HG02852 (cell line): ENCODE data around the gene PCSK6.
"Not testable (repeated sequence)": the region's sequence is repeated elsewhere in the genome, so short reads cannot be mapped to it uniquely, and the experiment has no call there.

Experiments used
- ATAC-seq: cut with Tn5 transposase; IDR thresholded peaks from one replicate; pipeline ENCODE4 v1.9.1; 2021; ENCODE audit warnings: mild to moderate bottlenecking, moderate library complexity; ENCODE audit not compliant: unreplicated experiment

Gene PCSK6

DNA sequence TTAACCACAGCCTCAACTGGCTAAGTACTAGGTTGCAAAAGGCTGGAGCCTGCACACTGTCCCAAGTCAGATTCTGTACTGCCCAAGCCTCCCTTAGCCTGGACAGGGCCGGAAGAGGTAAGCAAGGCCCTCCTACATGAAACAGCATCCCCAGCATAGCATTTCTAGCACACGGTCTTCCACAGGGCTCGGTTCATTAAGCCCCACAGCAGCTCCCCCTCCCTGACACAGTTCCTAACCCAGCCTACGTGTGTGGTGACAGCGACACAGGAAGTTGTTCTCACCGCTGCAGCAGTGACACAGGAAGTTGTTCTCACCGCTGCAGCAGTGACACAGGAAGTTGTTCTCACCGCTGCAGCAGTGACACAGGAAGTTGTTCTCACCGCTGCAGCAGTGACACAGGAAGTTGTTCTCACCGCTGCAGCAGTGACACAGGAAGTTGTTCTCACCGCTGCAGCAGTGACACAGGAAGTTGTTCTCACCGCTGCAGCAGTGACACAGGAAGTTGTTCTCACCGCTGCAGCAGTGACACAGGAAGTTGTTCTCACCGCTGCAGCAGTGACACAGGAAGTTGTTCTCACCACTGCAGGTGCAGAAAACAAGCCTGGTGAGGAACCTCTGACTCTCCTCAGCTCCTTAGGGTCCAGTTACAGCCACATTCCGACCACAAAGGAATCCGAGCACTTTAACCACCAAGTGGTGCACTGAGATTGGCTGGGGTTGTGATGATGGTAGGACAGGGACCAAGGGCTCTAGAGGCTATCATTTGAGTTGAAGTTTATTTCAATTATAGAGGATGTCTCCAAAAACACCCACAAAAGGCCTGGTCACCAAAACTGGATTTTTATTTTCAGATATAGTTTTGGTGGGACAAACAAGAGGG lies 155.4 kb downstream of the PCSK6 start:
- ATAC-seq, result not testable (repeated sequence)

DNA sequence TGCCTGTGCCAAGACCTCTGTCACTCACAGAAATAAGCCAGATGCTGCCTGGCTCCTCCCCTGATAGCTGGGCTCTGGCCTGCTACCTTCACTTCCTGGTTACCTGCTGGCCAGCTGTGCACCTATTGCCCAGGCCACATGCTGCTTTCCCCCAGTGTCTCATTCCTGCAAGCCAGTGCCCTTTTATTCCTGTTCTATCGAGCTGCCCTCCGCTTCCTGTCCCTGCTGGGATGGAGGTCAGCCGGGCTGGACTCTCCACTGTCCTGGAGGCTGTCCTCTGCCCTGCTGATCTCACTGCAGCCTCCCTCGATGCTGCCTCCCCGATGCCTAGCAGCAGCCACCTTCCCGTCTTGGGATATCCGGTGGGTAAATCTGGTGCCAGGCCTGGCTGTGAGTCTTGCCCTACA lies 157.4 kb downstream of the PCSK6 start:
- no peak for ATAC-seq

DNA sequence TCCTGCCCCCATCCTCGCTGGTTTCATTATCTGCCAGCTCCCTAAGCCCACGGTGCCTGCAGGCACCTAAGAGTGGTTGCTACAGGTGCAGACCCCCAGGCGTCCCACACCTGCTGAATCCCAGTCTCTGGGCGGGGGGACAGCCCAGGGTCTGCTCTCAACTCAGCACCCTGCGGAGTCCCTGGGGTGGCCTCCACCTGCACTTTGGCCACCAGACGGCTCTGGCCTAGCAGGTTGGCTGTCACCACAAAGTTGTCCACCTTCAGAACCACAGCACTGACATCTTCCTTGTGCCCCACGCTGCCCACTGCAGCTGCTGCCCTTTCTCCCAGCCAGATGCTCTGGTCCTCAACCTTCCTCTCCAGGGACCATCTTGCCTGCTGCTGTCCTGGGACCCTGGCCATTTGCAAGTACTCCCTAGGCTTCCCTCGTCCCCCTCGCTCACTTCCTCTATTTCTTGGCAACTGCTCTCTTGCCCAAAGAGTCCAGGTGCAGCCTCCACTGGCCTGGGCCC lies 159.6 kb downstream of the PCSK6 start:
- no peak for ATAC-seq

DNA sequence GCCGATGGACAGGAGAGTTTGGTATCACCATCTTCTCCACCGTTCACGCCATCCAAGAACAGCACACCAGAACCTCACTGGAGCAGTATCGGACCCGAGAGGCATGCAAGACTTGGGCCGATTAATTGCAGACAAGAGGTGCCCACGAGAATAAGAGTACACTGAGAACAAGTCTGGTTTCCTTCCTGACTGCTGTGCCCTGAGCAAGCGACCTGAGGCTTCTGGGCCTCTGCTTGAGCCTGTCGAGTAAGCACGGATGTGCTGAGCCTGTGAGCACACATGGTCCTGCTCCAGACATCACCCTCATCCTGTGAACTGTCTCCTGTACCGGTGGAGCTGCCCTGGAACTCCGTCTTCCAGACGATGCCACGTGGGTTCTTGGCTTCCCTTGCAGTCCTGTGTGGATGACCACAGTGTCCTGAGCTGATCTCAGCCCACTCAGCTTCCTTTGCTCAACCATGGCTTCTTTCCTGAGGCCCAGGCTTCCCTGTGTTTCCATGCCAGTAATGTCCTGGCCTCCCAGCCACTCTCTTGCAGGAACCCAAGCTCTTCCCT lies 160.1 kb downstream of the PCSK6 start:
- ATAC-seq, result no peak

DNA sequence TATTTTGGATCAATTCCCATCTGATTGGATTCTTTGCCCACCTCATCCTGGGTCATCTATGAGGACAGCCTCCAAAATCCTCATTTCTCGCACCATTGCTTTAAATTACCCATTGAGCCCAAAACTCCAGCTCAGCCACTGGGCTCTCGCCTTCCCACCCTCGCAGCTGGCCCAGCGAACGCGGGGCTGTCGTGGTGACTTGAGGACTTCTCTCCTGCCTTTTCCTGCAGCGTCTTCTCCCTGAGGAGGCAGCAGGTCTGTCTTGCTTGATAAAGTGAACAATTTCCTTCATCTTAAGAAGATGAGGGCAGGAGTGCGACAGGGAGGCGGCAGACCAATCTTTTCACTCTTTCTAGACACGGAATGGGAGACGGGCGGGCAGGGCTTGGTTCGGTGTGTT lies 161.5 kb downstream of the PCSK6 start:
- no peak for ATAC-seq

DNA sequence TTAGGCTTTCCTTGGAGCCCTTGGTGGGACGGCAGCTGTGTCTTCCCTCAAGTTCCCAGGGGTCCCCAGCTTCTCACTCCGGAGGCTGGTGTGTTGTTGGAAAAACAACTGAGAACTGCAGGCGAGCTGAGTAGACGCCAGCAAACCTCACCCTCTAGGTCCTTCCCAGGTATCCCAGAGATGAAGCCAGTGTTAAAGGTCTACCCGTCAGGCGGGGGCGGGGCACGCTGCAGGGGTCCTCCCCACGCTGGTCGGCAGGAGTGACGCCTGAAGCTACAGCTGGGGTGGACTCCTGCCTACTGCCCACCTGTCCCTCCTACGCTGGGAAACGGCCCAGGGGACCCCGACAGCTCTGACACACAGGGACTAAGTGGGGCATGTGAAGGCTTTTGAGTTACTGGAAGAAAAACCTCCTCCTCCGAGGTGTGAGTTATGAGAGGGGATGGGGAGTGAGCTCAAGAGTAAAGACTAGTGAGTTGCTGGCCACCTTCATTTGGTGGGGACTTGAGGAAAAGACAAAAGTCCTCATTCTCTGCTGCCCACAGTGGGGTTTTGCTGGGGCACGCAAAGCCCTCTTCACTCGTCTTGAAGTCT lies 162.3 kb downstream of the PCSK6 start:
- ATAC-seq, result no peak

DNA sequence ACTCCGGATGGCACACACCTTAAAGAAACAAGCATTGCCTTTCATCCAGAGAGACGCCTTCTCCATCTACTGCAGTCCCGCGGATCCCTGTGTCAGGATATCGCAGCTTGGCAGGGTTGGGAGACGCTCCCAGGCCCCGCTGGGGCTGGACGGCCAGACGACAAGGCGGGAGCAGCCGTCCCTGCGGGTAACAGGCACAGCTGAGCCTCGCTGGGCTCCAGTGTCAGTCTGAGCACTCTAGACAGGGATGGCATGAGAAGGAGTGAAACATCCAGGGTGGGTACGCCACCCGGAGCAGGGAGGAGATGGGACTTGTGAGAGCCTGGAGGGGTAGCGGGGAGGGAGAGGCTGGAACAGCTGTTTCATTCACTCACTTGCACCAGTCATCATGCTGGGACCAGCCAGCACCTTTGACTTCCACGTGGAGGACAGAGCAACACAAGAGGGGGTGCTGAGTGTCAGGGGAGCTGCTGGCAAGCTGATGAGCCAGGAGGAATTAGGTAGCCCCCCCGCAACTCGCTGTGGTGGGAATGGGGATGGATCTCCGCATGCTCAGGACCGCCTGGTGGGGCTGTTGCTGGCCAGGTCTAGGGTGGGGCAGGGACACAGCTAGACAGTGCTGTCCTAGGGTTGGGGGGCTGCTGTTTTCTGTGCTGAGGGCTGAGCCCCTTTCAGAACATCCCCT lies 162.9 kb downstream of the PCSK6 start:
- no peak for ATAC-seq

DNA sequence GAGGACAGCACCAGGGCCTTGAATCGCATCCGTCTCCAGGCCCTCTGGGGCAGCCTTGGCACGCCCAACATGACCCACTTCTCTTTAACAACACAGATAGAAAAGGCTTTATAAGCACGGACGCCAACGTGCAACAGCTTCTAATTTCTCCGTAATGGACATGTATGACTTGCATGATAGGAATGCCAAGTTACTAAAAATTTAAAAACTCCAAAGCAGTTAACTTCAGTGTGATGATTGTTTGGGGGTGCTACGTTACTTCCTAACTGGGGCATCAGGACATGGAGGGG lies 163.5 kb downstream of the PCSK6 start:
- no peak for ATAC-seq

DNA sequence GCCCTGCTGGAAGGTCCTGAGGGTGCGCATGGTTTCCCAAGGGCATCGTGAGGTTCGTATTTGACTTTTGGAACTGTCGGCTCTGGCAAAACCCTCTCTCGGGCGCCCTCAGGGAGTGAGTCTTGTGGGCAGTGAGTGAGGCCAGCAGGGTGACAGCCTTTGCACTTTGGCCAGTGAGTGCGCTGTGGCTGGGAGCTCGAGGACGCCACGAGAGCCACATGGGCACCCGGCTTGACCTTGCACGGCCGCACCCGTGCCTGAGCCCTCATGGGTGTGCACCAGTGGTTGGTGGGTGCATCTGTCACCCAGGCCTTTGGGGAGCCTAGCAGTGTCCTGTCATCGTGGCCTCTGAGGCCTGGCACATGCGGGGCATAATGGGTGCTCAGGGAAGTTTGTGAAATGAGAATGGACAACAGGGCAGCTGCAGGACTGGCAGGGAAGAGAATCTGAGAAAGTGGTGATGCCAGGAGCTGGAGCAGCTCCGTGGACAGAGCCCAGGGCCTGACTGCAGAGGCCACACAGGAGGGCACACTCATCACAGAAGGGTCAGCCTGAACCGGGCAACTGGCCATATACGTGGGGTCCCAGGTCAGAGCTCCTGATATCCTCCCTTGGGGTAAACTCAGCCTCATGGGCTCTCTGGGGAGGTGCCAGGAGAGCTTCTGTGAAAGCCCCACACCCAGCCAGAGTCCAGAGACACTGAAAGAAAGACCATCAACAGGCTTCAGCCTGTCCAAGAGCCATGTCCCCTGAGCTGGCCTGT lies 164.1 kb downstream of the PCSK6 start:
- ATAC-seq, result no peak

DNA sequence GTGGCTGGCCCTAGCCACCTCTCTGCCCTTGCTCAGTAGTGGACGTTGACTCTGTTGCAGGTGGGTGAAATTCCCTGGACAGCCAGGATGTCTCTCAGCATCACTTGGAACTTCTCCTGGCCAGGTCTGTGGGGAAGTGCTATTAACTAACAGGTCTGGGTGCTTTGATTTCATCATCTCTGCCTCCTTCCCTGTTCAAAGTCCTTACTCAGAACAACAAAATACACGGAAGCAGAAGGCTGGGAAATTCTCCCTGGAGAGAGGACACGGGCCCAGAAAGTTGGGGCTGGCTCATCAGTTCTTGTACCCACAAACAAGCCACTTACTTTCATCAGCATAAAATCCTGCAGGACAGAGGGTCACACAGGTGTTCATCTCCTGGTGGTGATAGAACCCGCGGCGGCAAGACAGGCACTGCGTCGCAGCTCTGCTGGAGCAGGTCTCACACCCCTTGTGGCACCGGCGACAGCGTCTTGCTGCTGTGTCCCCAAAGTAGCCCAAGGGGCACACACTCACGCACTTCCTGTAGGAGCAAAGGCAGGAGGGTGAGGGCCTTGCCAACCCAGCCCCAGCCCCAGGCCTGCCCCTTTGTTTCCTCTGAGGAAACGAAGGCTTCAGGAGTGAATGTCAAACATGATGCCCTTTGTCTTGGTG lies 164.9 kb downstream of the PCSK6 start:
- ATAC-seq, result no peak

DNA sequence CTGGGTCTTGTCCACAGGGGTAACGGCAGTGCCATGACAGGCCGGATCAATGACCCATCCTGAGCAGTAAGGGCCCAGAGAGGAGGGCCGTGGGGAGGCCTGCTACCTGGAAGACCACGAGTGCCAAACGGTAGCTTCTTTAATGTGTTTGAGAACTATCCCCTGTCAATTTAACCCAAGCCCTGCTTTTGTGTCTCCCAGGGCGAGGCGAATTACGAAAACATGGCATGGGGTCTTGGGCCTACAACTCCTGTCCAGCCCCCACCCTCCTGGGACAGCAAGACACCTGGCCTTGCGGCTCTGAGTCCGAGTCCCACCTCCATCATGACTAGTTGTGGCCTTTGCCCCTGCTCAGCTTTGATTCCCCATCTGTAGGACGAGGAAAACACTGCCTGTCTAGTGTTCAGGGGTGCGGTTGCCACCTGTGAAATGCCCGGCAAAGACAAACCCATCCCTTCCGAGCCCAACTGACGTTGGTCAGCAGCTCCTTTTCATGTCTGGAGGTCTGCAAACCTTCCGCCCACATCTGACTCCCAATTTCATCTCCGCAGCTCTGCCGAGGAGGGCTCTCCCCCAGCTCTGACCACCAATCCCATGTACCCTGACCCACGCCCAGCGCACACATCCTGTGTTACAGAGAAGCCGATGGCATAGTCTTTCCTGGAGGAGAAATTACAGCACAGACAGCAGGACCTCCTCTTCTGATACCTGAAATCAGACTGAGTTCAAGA lies 165.5 kb downstream of the PCSK6 start:
- ATAC-seq, result no peak

DNA sequence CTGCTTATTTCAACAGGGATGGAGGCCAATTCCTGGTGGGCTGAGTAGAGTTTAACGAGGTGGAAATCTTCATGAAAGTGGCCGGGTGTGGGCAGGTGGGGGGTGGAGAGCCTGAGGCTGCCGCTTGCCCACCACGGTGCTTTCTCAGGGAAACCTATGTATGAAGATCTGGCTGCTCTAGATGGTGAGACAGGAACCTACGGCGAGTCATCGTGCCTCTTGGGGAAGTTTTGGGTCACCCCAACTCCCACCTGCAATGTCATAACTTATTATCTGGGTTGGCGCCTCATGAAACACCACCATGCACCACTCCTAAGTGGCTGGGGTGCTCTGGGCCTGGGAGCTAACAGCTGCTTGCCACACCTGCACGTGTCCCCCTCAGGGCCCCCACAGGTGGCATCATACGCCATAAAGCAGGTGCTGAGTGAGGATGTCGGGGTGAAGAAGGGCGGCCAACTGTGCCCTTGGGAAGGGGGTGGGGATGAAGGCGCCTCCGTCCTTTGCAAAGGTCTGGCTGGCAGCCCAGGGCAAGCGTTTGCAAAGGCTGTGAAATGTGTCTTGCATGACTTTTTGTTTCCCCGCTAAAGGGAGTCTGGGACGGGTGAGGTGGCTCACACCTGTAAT lies 166.5 kb downstream of the PCSK6 start:
- ATAC-seq, result no peak

DNA sequence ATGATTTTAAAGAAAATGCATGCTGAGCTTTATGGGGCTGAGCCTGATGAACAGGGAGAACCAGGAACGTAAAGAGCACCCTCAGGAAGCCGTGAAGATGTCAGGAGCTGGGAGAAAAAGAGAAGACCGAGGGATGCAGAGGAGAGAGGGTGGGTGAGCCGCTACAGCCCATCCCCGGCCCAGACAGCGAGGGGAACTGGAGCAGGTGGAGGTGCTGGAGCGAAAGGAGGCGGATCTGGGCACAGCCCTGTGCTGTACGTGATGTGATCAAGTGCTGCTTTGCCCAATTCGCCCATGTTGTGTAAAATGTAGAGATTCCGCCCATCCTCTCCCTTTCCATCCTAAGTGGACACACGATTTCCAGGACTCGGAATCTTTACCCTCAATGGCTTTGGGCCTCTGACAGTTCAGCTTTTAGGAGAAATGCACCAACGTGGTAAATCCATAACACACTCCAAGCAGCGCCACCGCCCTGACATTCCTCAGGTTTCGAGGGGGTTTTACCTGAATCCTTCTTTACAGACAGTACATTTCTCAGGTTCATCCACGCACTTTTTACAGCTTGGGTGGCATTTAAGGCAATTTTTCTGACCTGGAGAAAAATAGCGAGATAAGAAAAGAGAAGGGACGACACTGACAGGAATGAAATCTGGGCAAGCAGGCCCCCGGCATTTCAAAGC lies 167.4 kb downstream of the PCSK6 start:
- ATAC-seq, result no peak

DNA sequence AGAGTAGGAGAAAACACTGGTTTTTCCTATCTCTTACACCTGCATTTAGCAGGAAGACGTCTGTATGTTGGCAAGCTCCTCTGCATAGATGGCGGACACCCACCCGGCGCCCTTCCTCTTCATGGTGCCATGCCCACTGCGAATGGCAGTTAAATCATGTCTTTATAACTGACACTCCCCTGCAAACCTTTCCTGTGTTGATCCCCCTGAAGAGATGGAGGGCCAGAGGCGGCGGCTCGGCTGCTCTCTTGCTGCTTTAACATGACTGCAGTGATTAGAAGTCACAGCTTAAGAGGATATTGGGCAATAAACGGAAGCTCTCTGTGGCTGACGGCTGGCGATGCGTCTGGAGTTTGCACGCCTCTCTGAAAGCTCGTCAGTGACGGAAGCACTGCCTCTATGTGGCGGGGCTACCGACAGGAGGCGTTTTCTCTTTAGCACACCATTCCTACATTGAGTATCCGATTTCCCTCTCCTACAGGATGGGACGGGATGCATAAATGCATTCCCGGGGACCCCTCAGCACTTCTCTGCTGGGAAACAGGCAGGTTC lies 168.9 kb downstream of the PCSK6 start:
- ATAC-seq, result no peak

DNA sequence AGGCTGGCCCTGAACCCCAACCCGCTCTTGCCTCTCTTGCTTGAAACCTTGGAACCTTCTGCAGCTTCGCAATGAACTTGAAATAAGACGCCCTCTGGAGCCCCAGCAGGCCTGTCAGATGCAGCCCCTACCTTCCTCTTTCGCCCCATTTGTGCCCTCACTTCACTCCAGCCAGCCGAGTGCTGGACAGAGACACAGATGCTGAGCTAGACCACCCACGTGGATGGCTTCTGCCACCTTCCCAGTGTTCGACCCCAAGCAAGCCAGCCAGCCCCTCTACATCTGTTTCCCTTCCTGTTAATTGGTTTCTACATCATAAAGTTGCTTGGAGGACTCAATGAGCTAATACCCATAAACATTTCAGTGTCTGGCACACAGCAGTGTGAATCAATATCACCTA lies 170.7 kb downstream of the PCSK6 start:
- ATAC-seq, result no peak

DNA sequence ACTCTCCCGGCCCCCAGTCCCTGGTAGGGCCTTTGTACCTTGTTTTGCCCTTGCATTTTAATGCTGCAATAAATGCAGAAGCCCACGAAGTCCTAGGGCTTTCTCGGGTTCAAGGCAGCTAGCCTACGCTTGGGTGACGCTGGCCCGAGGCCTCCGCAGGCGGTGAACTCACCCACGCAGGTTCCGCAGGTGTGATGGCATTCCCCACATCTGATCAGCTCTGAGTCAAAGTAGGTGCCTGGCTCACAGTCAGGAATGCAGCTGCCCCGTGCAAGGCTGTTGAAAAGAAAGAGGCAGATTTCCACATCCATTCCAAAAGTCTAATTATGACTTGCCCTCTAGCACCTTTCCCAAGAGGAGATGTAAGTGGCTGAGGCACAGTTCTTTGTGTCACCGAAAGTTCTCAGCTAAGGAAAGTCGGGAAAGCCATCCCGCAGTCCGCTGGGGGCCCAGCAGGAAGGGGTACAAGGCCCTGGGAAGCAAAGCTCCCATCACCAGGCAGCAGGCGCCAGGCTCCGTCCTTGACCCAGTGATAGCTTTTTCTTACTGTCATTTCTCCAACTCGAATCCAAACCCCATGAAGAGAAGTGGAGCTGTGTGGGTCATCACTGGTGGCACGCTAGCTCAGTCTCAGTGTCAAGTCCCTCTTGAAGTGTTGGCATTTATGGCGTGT lies 171.2 kb downstream of the PCSK6 start:
- no peak for ATAC-seq

DNA sequence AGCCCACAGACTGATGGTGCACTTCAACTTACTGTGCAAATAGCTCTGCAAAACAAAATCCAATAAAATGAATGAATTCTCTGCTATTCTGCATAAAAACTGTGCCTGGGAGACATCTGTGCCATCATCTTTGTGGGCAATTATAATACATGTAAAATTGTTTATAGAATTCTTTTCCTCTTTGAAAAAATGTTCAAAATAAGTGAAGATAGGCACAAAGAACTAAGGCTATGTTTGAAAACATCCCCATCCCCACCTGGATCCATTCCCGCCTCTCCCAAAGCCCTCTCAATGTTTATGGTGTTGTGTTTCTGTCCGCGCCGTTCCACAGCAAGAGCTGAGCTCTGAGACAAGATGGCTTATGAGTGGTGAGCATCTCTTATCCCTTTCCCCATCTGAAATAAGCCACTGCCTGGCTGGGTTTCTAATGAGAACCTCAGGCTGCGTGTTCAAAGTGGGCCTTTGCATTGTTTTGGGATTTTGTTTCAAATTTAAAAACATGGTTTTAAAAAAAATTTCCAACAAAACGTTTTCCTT lies 172.1 kb downstream of the PCSK6 start:
- no peak for ATAC-seq

DNA sequence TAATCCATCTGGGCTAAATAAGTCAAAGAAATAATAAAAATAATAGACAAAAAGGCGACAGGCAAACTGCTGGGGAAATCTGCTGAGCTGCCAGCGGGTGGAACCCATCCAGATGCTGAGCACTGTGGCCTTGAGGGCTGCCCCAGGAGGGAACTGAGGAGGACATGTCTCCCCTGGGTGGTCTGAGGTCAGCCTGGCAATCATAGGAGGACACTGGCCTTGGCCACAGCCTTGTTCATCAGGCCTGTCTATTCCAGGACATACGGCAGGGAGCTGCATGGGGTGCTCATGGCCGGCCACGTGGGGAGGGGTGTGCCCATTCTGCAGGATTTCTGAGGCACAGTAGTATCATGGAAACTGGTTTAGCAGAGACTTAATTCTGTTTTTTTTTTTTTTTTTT lies 173.0 kb downstream of the PCSK6 start:
- ATAC-seq, result no peak
